GM12872 (cell line): Measurements from ENCODE around the gene DSCAML1.

Experiments used
- CTCF ChIP-seq: IDR thresholded peaks from 3 replicates; pipeline ENCODE4 v1.5.1; 2011; ENCODE audit warnings: low read depth, mild to moderate bottlenecking, low read length, moderate library complexity; ENCODE audit not compliant: insufficient read depth

Gene DSCAML1

GRCh38 chr11:117803896-117804295 lies 6.9 kb upstream of the DSCAML1 start:
- TF ChIP-seq CTCF = no peak

- no peak for TF ChIP-seq CTCF
Observed at GRCh38 chr11:117799634-117800033, 2.6 kb upstream of the DSCAML1 start.

GRCh38 chr11:117796456-117796871 lies 552 bp downstream of the DSCAML1 start:
- no peak for TF ChIP-seq CTCF

- no peak for TF ChIP-seq CTCF
Observed at GRCh38 chr11:117795638-117796455, 1.2 kb downstream of the DSCAML1 start.

GRCh38 chr11:117794772-117795629 lies 2.0 kb downstream of the DSCAML1 start:
- no peak for TF ChIP-seq CTCF

- no peak for TF ChIP-seq CTCF
Observed at GRCh38 chr11:117794135-117794534, 2.9 kb downstream of the DSCAML1 start.

GRCh38 chr11:117793583-117793982 lies 3.4 kb downstream of the DSCAML1 start:
- no peak for TF ChIP-seq CTCF
